ENCODE measurements around the gene SLC25A4.

Gene SLC25A4

GRCh38 chr4:185142912-185143600 lies at the start of gene SLC25A4:
TSS of gene SLC25A4 (plus strand) at chr4:185143266. CDS start at chr4:185143373, 107 bp downstream.
- DNase-seq (ENCODE audit: low read depth) = peak; percentile 34
- H3K4me3 ChIP-seq (ENCODE audit: low read length) = peak within 1 kb of the TSS; percentile 74
- peak; percentile 44 for TF ChIP-seq CTCF (conservative IDR thresholded peaks at IDR 0.05; ENCODE audit: low read depth, low read length)

DNA sequence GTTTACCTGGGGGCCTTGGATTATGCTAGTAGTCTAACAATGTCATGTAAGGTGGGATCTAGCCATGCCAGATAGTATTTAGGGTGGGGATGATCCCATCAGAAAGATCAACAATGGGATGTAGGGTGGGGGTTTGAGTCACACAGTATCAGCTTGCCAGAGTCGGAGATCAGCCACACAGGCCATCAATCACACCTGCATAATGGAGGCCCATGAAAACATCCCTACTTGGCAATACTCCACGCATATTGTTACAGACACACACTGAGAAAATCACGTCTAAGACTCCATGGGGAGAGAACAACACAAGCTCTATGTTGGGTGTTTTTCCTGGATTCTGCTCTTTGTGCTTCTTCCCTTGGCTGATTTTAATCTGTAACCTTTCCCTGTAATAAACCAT lies 49.5 kb upstream of the SLC25A4 start:
- no peak for TF ChIP-seq CTCF (conservative IDR thresholded peaks at IDR 0.05; ENCODE audit: low read depth, low read length)
- DNase-seq (ENCODE audit: low read depth) = no peak
- H3K4me3 ChIP-seq (ENCODE audit: low read length) = no peak overlapping the region

DNA sequence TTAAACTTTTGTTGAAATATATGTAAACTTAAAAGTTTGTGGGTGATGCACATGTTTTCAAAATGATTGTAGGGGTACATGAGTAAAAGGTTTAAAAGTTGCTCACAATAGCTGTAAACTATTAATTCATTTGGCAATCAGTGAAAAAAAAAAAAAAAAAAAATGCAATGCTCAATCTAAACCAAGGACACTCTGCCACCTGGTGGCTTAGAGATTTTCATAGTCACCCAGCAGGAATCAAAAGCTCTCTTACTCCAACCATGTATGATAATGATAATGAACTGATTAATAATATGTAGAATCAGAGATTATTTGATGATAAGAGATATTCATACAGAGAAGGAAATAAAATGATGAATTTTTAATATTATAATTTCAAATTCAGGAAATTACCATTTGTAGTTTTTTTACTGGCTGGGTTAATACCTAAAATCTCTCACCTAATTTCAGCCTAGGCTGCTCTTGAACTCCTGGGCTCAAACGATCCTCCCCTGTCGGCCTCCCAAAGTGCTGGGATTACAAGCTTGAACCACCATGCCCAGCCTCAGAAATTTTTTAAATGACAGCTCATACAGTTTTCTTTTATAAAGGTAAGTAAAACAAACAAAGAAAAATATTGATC lies 46.9 kb upstream of the SLC25A4 start:
- TF ChIP-seq CTCF (conservative IDR thresholded peaks at IDR 0.05; ENCODE audit: low read depth, low read length) = peak; percentile 69
- no peak overlapping the region for H3K4me3 ChIP-seq (ENCODE audit: low read length)
- DNase-seq (ENCODE audit: low read depth) = no peak

DNA sequence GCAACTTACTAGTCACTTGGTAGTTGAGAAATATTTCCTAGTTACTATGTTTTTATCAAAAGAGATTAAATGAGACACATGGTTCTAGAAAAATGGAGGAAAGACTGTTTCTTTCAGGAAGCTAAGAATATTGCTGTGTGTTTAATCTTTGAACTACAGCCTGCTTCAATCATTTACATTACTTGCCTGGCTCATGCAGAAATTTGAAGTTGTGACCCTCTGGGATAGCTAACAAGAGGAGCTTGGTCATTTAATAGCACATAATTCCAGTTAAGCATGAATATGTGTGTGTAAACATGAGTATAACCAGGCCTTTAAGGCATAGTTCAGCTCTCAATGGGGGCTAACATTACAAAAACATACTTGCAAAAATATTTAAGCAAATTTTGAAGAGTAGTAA lies 44.6 kb upstream of the SLC25A4 start:
- no peak for DNase-seq (ENCODE audit: low read depth)
- TF ChIP-seq CTCF (conservative IDR thresholded peaks at IDR 0.05; ENCODE audit: low read depth, low read length) = no peak
- H3K4me3 ChIP-seq (ENCODE audit: low read length) = no peak overlapping the region

DNA sequence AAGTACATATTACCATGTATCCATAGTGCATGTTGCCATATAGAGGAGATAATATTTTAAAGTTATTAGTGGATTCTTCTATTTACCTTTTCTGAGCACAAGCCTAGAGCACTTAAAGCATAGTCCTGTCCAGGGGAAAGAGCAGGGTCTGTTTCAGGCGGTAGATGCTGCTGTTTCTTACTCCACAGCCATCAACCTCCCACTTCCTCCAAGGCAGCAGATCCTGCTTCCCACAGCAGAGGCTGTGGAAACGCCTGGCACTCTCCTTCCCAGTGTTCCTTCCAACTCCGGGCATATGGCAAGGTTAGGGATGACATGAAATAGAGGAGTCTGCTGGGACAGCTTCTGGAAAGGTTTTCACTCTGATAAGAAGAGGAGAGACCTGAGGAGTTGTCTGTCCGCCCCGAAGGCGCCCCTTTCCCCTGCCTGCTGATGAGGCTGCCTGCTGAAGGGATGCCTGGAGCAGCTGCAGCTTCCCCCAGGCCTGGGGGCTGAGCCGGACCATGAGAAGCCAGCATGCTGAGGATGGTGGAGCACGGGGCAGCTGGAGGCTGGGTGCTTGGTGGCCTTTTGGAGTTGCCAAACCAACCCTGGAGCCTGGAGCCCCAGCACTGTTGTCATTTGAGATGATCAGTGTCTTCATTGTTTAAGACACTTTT lies 43.9 kb upstream of the SLC25A4 start:
- no peak for TF ChIP-seq CTCF (conservative IDR thresholded peaks at IDR 0.05; ENCODE audit: low read depth, low read length)
- DNase-seq (ENCODE audit: low read depth) = no peak
- H3K4me3 ChIP-seq (ENCODE audit: low read length) = no peak overlapping the region

GRCh38 chr4:185099940-185100339 lies 43.1 kb upstream of the SLC25A4 start:
- H3K4me3 ChIP-seq (ENCODE audit: low read length) = no peak overlapping the region
- no peak for DNase-seq (ENCODE audit: low read depth)
- TF ChIP-seq CTCF (conservative IDR thresholded peaks at IDR 0.05; ENCODE audit: low read depth, low read length) = no peak

Measured in retinal pigment epithelial cell (primary cell).